ENCODE measurements around the gene CUL7.

Gene CUL7

DNA sequence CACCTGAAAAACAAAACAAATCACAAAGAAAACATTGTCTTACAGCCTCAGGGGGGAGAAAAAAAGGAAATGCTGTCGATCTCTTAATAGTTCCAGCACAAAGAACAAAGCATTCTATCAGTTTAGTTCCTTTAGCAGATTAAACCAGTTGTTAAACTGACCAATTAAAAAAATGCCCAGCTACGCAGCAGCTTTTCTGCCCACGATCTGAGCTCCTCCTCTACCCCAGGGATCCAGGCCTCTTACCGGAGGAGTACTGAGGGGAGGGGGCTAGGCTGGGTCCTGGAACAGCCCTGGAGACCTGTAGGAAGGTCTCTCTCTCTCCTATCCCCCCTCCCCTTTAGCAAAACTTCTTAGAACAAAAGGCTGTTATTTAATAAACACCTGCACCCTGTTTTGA, 35.8 kb upstream of the CUL7 start:
- no peak overlapping the region for H3K4me3 ChIP-seq (ENCODE audit: low read depth, low read length, poor library complexity, severe bottlenecking)
- no peak overlapping the region for H2AFZ ChIP-seq (ENCODE audit: low read length)
- no peaks in the 10 kb centered on the region for H4K20me1 ChIP-seq (ENCODE audit: insufficient read depth, low read length)
- no peaks in the 10 kb centered on the region for H3K79me2 ChIP-seq (ENCODE audit: insufficient read depth, low read length)
- no peaks in the 10 kb centered on the region for H3K36me3 ChIP-seq (ENCODE audit: insufficient read depth, low read length)
- H3K9me2 ChIP-seq (ENCODE audit: low read depth, low read length) = no peaks in the 10 kb centered on the region
- H3F3A ChIP-seq (ENCODE audit: insufficient read depth, low read length) = no peaks in the 10 kb centered on the region
- no peak overlapping the region for H3K4me2 ChIP-seq (ENCODE audit: low read length)
- no peak overlapping the region for H3K27ac ChIP-seq (ENCODE audit: low read depth, low read length, poor library complexity, severe bottlenecking)
- no peak overlapping the region for H3K9ac ChIP-seq (ENCODE audit: low read length)
- H3K27me3 ChIP-seq (ENCODE audit: insufficient read depth, low read length) = no peaks in the 10 kb centered on the region
- no peaks in the 10 kb centered on the region for H3K4me1 ChIP-seq (ENCODE audit: insufficient read depth, low read length, severe bottlenecking)
- no peaks in the 10 kb centered on the region for H3K9me3 ChIP-seq (ENCODE audit: low read length)
- no peak for TF ChIP-seq EZH2 (IDR thresholded peaks at IDR 0.05; ENCODE audit: borderline replicate concordance, low read length)
- TF ChIP-seq, protein P1, sequence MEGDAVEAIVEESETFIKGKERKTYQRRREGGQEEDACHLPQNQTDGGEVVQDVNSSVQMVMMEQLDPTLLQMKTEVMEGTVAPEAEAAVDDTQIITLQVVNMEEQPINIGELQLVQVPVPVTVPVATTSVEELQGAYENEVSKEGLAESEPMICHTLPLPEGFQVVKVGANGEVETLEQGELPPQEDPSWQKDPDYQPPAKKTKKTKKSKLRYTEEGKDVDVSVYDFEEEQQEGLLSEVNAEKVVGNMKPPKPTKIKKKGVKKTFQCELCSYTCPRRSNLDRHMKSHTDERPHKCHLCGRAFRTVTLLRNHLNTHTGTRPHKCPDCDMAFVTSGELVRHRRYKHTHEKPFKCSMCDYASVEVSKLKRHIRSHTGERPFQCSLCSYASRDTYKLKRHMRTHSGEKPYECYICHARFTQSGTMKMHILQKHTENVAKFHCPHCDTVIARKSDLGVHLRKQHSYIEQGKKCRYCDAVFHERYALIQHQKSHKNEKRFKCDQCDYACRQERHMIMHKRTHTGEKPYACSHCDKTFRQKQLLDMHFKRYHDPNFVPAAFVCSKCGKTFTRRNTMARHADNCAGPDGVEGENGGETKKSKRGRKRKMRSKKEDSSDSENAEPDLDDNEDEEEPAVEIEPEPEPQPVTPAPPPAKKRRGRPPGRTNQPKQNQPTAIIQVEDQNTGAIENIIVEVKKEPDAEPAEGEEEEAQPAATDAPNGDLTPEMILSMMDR (IDR thresholded peaks at IDR 0.05; ENCODE audit: low read length) = no peak

DNA sequence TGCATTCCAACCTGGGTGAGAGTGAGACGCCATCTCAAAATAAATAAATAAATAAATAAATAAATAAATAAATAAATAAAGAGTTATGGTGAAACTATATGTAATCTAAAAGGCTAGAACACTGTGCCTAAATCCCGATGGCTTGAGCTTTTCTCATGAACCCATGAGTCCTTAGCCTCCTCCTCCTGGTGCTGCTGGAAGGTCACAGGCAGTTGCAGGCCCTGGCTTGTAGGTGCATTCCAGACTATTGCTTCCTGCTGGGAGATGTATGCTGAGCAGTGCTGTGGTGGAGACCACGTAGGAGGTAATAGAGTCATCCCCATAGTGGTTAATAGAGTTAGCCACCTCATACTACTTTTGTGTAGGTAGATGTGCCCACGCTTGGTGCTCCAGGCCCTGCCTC, 35.0 kb upstream of the CUL7 start:
- Histone ChIP-seq H3K36me3 (ENCODE audit: insufficient read depth, low read length) (no peaks in the 10 kb centered on the region), H3K4me1 (ENCODE audit: insufficient read depth, low read length, severe bottlenecking) (no peaks in the 10 kb centered on the region), H3K9me3 (ENCODE audit: low read length) (no peaks in the 10 kb centered on the region), H3K9me2 (ENCODE audit: low read depth, low read length) (no peaks in the 10 kb centered on the region), H3K27ac (ENCODE audit: low read depth, low read length, poor library complexity, severe bottlenecking) (no peak overlapping the region), H4K20me1 (ENCODE audit: insufficient read depth, low read length) (no peaks in the 10 kb centered on the region), H2AFZ (ENCODE audit: low read length) (no peak overlapping the region), H3K4me2 (ENCODE audit: low read length) (no peak overlapping the region), H3K79me2 (ENCODE audit: insufficient read depth, low read length) (no peaks in the 10 kb centered on the region), H3K9ac (ENCODE audit: low read length) (no peak overlapping the region), H3K4me3 (ENCODE audit: low read depth, low read length, poor library complexity, severe bottlenecking) (no peak overlapping the region), H3K27me3 (ENCODE audit: insufficient read depth, low read length) (no peaks in the 10 kb centered on the region), H3F3A (ENCODE audit: insufficient read depth, low read length) (no peaks in the 10 kb centered on the region)
- no peak for TF ChIP-seq EZH2 (IDR thresholded peaks at IDR 0.05; ENCODE audit: borderline replicate concordance, low read length)
- TF ChIP-seq, protein P1 (IDR thresholded peaks at IDR 0.05; ENCODE audit: low read length) = no peak

DNA sequence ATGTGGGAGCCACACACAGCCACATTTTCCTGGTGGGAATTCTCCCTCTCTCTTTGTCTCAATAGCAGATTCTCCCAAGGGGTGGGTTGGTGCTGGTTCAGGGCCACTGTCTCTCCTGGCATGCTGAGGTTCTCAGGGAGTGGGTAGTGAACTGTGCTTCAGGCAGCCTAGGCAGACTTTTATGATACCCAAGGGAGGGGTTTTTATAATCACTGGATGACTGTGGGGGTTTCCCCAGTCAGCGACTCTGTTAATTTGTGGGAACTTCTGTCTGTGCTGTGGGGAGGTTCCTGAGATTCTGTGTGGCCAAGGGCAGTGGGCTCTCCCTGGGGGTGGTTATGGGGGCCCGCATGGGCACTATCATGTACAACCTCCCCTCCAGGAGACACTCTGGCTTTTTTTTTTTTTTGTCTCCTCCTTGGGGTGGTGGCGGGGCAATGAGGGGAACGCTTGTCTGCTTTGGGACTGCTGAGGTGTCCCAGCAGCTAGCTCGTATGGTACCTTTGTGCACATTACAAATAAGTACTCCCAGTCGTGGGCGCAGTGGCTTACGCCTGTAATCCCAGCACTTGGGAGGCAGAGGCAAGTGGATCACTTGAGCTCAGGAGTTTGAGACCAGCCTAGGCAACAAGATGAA, 32.5 kb upstream of the CUL7 start:
- Histone ChIP-seq H3K9me3 (ENCODE audit: low read length) (no peaks in the 10 kb centered on the region), H3K79me2 (ENCODE audit: insufficient read depth, low read length) (no peaks in the 10 kb centered on the region), H2AFZ (ENCODE audit: low read length) (no peak overlapping the region), H3K27me3 (ENCODE audit: insufficient read depth, low read length) (no peaks in the 10 kb centered on the region), H3K9ac (ENCODE audit: low read length) (no peak overlapping the region), H3K36me3 (ENCODE audit: insufficient read depth, low read length) (no peaks in the 10 kb centered on the region), H3K4me3 (ENCODE audit: low read depth, low read length, poor library complexity, severe bottlenecking) (no peak overlapping the region), H3K9me2 (ENCODE audit: low read depth, low read length) (no peaks in the 10 kb centered on the region), H4K20me1 (ENCODE audit: insufficient read depth, low read length) (no peaks in the 10 kb centered on the region), H3F3A (ENCODE audit: insufficient read depth, low read length) (no peaks in the 10 kb centered on the region), H3K4me2 (ENCODE audit: low read length) (no peak overlapping the region), H3K4me1 (ENCODE audit: insufficient read depth, low read length, severe bottlenecking) (no peaks in the 10 kb centered on the region), H3K27ac (ENCODE audit: low read depth, low read length, poor library complexity, severe bottlenecking) (no peak overlapping the region)
- TF ChIP-seq EZH2 (IDR thresholded peaks at IDR 0.05; ENCODE audit: borderline replicate concordance, low read length) = no peak
- TF ChIP-seq, protein P1 (IDR thresholded peaks at IDR 0.05; ENCODE audit: low read length) = no peak

All from OCI-LY1 (cell line).